Fibroblast of mammary gland (primary cell): ENCODE results near the gene NFIX.

Experiments
- DNase-seq: peaks from one replicate; pipeline ENCODE4 v3.0.0-alpha.2; 2010; ENCODE audit warnings: low read depth
- H3K4me3 ChIP-seq: 2 replicates; pipeline ENCODE4 v1.5.1; 2011; ENCODE audit warnings: low read depth, mild to moderate bottlenecking, low read length, moderate library complexity; ENCODE audit not compliant: control insufficient read depth
- CTCF ChIP-seq: conservative IDR thresholded peaks from 2 replicates; pipeline ENCODE4 v1.5.1; 2011; ENCODE audit warnings: low read depth, low read length, inconsistent platforms; ENCODE audit not compliant: control insufficient read depth, insufficient read depth

The NFIX gene

GRCh38 chr19:12997179-12997966 is 2.1 kb downstream of the NFIX start:
- peak overlapping the region; percentile 70 for H3K4me3 ChIP-seq
- no peak for TF ChIP-seq CTCF
- no peak for DNase-seq

- H3K4me3 ChIP-seq: peak overlapping the region; percentile 70
- DNase-seq: no peak
- TF ChIP-seq CTCF: no peak
Measured at GRCh38 chr19:12997967-12998940, 3.0 kb downstream of the NFIX start.

GRCh38 chr19:13001166-13001501 is 5.9 kb downstream of the NFIX start:
- no peak overlapping the region for H3K4me3 ChIP-seq
- no peak for TF ChIP-seq CTCF

GRCh38 chr19:13001502-13002165 is 6.4 kb downstream of the NFIX start:
- DNase-seq: peak; percentile 52
- no peak for TF ChIP-seq CTCF
- peak overlapping the region; percentile 3 for H3K4me3 ChIP-seq

More at GRCh38 chr19:13001166-13001501, 5.9 kb downstream of the NFIX start:
- DNase-seq: no peak

- peak; percentile 65 for DNase-seq
- H3K4me3 ChIP-seq: peak overlapping the region; percentile 3
- no peak for TF ChIP-seq CTCF
Measured at GRCh38 chr19:13002166-13002898, 7.1 kb downstream of the NFIX start.

- no peak for TF ChIP-seq CTCF
- DNase-seq: no peak
- no peak overlapping the region for H3K4me3 ChIP-seq
Measured at GRCh38 chr19:13003081-13003480, 7.8 kb downstream of the NFIX start.
